Fibroblast of villous mesenchyme (primary cell): ENCODE data around the gene TPD52L1. TPM values are rescaled to one million over a fixed set of nuclear protein-coding genes. Genes with fewer than 3 reads are reported as not detected.

Source experiments
- DNase-seq: peaks from one replicate; pipeline ENCODE4 v3.0.0-alpha.2; 2010; ENCODE audit warnings: low read depth
- H3K4me3 ChIP-seq: 2 replicates; pipeline ENCODE4 v1.5.1; 2011; ENCODE audit warnings: low read depth, mild to moderate bottlenecking, low read length
- CTCF ChIP-seq: IDR thresholded peaks from 2 replicates; pipeline ENCODE4 v1.5.1; 2012; ENCODE audit warnings: low read depth, mild to moderate bottlenecking, low read length; ENCODE audit not compliant: insufficient read depth
- total RNA-seq: library from RNA; depleted of rRNA; stranded (reverse); fragments of >200 nt; gene quantifications from 2 replicates; pipeline ENCODE4 v1.2.3, GENCODE V29; 2012

The TPD52L1 gene
- total RNA-seq, 1 donor = 9.9 TPM

- DNase-seq = no peak
- H3K4me3 ChIP-seq = no peak overlapping the region
- no peak for TF ChIP-seq CTCF
These were observed 105.2 kb downstream of the TPD52L1 start for GRCh38 chr6:125258651-125259353.

GRCh38 chr6:125259354-125259736 lies 105.8 kb downstream of the TPD52L1 start:
- DNase-seq = no peak
- no peak overlapping the region for H3K4me3 ChIP-seq
- no peak for TF ChIP-seq CTCF

- TF ChIP-seq CTCF = no peak
- H3K4me3 ChIP-seq = no peak overlapping the region
- no peak for DNase-seq
These were observed 108.7 kb downstream of the TPD52L1 start for GRCh38 chr6:125262016-125263013.

- TF ChIP-seq CTCF = no peak
- no peak overlapping the region for H3K4me3 ChIP-seq
- DNase-seq = no peak
These were observed 110.9 kb downstream of the TPD52L1 start for GRCh38 chr6:125264476-125264875.

GRCh38 chr6:125267806-125268523 lies 114.4 kb downstream of the TPD52L1 start:
- no peak for DNase-seq
- no peak for TF ChIP-seq CTCF
- no peak overlapping the region for H3K4me3 ChIP-seq

GRCh38 chr6:125268765-125269164 lies 115.2 kb downstream of the TPD52L1 start:
- H3K4me3 ChIP-seq = no peak overlapping the region
- no peak for TF ChIP-seq CTCF
- DNase-seq = no peak
